Measurements from ENCODE around the gene DMD. TPM values are rescaled to one million over a fixed set of nuclear protein-coding genes. Genes with fewer than 3 reads are reported as not detected.

DMD gene
- total RNA-seq, 1 donor from 2014 or later: 1.7 TPM

DNA sequence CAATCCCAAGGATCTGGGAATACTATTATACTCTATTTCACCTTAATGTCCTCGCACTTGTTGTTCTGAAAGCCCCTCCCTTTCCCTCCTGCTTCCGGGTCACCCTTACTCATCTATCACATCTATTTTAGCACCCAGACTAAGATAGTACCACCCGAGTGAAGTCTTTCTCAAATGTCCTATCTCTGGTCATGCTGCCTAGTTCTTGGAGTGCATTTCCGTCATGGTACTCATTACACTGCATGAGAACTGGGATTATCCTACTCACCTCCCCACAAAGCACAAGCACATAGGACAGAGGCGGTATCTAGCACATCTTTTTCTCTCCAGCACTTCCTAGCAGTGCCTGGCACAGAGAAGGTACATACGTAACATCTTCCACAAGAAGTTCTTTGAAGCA lies 1195.2 kb downstream of the DMD start:
- Mint-ChIP-seq H3K27ac (ENCODE audit: unreplicated experiment) (no peak overlapping the region), H3K4me3 (ENCODE audit: unreplicated experiment) (no peak overlapping the region), H3K4me1 (ENCODE audit: low read depth, unreplicated experiment) (no peaks in the 10 kb centered on the region), H3K9me3 (ENCODE audit: unreplicated experiment) (no peaks in the 10 kb centered on the region), H3K27me3 (ENCODE audit: unreplicated experiment) (peaks cover 2% of the 10 kb centered on the region), H3K36me3 (ENCODE audit: unreplicated experiment) (no peaks in the 10 kb centered on the region)
- no peak for DNase-seq
- TF ChIP-seq, protein P1, sequence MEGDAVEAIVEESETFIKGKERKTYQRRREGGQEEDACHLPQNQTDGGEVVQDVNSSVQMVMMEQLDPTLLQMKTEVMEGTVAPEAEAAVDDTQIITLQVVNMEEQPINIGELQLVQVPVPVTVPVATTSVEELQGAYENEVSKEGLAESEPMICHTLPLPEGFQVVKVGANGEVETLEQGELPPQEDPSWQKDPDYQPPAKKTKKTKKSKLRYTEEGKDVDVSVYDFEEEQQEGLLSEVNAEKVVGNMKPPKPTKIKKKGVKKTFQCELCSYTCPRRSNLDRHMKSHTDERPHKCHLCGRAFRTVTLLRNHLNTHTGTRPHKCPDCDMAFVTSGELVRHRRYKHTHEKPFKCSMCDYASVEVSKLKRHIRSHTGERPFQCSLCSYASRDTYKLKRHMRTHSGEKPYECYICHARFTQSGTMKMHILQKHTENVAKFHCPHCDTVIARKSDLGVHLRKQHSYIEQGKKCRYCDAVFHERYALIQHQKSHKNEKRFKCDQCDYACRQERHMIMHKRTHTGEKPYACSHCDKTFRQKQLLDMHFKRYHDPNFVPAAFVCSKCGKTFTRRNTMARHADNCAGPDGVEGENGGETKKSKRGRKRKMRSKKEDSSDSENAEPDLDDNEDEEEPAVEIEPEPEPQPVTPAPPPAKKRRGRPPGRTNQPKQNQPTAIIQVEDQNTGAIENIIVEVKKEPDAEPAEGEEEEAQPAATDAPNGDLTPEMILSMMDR (IDR thresholded peaks at IDR 0.05; ENCODE audit: partially characterized antibody, unreplicated experiment): no peak

DNA sequence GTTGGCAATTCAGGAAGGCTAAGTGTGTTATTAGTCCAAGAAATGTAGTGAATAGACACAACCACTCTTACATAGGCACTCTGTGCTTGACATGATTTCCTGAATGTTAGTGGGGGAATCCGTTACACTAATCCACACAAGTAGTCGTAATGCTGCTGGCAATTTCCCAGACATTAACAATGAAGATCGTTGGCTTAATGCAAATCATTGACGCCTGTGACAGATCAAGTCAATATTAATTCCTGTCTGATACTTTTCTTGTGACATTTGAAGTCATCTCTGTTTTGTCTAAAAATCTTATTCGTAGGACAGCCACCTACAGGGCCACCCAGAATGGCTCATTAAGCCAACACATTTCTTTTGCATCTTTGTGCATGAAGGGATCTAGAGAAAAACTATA lies 1200.4 kb downstream of the DMD start:
- Mint-ChIP-seq H3K4me1 (ENCODE audit: low read depth, unreplicated experiment) (no peaks in the 10 kb centered on the region), H3K36me3 (ENCODE audit: unreplicated experiment) (no peaks in the 10 kb centered on the region), H3K27me3 (ENCODE audit: unreplicated experiment) (no peaks in the 10 kb centered on the region), H3K27ac (ENCODE audit: unreplicated experiment) (no peak overlapping the region), H3K9me3 (ENCODE audit: unreplicated experiment) (no peaks in the 10 kb centered on the region), H3K4me3 (ENCODE audit: unreplicated experiment) (no peak overlapping the region)
- DNase-seq: no peak
- TF ChIP-seq, protein P1 (IDR thresholded peaks at IDR 0.05; ENCODE audit: partially characterized antibody, unreplicated experiment): no peak

DNA sequence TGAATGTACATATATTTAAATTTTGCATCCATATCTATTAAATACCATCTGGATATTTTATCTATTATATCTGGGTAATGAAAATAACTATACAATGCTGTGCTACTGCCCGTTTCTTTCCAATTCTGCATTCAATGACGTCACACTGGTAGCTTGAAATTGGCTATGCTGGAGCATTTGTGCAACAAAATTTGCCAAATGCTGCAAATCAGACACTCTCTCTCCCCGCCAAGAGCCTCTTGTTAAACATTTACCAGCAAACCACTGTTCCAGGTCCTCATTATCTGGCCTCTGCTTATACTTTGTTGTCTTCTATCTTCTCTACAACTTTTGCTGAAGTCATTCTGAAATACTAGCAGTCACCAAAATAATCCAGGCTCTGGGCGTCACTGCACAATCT lies 1201.1 kb downstream of the DMD start:
- Mint-ChIP-seq H3K36me3 (ENCODE audit: unreplicated experiment) (no peaks in the 10 kb centered on the region), H3K4me3 (ENCODE audit: unreplicated experiment) (no peak overlapping the region), H3K4me1 (ENCODE audit: low read depth, unreplicated experiment) (no peaks in the 10 kb centered on the region), H3K27me3 (ENCODE audit: unreplicated experiment) (no peaks in the 10 kb centered on the region), H3K9me3 (ENCODE audit: unreplicated experiment) (no peaks in the 10 kb centered on the region), H3K27ac (ENCODE audit: unreplicated experiment) (no peak overlapping the region)
- TF ChIP-seq, protein P1 (IDR thresholded peaks at IDR 0.05; ENCODE audit: partially characterized antibody, unreplicated experiment): no peak
- DNase-seq: no peak

DNA sequence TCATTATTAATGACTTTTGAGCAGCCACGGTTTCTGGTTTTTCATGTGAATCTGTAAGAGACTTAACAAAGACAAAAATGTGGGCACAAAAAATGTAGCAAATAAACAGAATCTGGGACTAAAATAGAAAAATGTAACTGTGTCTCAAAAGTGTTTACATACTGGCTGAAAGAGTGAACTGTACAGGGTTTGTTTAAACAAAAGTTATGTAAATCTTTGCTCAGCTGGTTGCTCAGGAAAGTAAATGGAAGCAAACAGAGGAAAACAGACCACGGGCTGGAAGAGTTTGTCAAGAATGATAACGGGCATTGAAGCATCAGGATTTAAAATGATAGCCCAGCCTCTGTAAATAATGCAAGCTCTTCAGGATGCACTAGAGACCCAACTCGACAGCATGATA lies 1217.7 kb downstream of the DMD start:
- no peaks in the 10 kb centered on the region for H3K36me3 Mint-ChIP-seq (ENCODE audit: unreplicated experiment)
- DNase-seq: no peak
- no peak overlapping the region for H3K27ac Mint-ChIP-seq (ENCODE audit: unreplicated experiment)
- TF ChIP-seq, protein P1 (IDR thresholded peaks at IDR 0.05; ENCODE audit: partially characterized antibody, unreplicated experiment): no peak
- H3K4me3 Mint-ChIP-seq (ENCODE audit: unreplicated experiment): no peak overlapping the region
- no peaks in the 10 kb centered on the region for H3K9me3 Mint-ChIP-seq (ENCODE audit: unreplicated experiment)
- no peaks in the 10 kb centered on the region for H3K27me3 Mint-ChIP-seq (ENCODE audit: unreplicated experiment)
- no peaks in the 10 kb centered on the region for H3K4me1 Mint-ChIP-seq (ENCODE audit: low read depth, unreplicated experiment)

DNA sequence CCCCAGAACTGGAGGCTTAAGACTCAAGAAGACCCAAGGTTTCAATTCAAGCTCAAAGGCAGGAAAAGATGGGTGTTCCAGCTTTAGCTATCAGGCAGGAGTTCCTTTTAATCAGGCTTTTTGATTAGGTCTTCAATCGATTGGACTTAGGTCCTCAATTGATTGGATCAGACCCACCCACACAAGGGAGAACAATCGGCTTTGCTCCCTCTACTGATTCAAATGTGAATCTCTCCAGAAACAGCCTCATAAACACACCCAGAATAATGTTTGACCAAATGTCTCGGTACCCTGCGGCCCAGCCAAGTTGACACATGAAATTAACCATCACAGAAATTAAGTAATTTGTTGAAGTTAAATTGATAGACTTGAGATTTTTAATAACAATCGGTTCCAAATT lies 1222.4 kb downstream of the DMD start:
- no peak overlapping the region for H3K27ac Mint-ChIP-seq (ENCODE audit: unreplicated experiment)
- no peak for DNase-seq
- no peaks in the 10 kb centered on the region for H3K27me3 Mint-ChIP-seq (ENCODE audit: unreplicated experiment)
- H3K4me3 Mint-ChIP-seq (ENCODE audit: unreplicated experiment): no peak overlapping the region
- TF ChIP-seq, protein P1 (IDR thresholded peaks at IDR 0.05; ENCODE audit: partially characterized antibody, unreplicated experiment): no peak
- no peaks in the 10 kb centered on the region for H3K9me3 Mint-ChIP-seq (ENCODE audit: unreplicated experiment)
- H3K4me1 Mint-ChIP-seq (ENCODE audit: low read depth, unreplicated experiment): no peaks in the 10 kb centered on the region
- H3K36me3 Mint-ChIP-seq (ENCODE audit: unreplicated experiment): no peaks in the 10 kb centered on the region
